Measurements from ENCODE around the gene MAGI1.

MAGI1 gene

DNA sequence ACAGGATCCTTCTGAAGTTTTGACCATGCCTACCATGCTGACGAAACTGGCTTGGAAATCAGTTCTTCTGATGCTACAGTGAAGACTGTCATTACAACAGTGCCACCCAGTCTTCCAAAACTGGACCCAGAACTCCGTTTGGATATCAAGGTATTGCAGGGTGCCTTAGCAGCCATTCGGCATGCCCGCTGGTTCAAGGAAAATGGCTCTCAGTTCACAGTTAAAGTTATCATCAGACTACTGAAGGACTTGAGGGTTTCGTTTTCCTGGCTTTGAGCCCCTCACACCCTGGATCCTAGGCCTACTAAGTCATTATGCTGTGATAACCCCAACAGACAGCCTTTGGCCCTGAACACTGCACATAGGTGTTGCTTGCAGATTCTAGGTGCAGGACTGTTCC lies 351.0 kb downstream of the MAGI1 start:
- no peak for DNase-seq

DNA sequence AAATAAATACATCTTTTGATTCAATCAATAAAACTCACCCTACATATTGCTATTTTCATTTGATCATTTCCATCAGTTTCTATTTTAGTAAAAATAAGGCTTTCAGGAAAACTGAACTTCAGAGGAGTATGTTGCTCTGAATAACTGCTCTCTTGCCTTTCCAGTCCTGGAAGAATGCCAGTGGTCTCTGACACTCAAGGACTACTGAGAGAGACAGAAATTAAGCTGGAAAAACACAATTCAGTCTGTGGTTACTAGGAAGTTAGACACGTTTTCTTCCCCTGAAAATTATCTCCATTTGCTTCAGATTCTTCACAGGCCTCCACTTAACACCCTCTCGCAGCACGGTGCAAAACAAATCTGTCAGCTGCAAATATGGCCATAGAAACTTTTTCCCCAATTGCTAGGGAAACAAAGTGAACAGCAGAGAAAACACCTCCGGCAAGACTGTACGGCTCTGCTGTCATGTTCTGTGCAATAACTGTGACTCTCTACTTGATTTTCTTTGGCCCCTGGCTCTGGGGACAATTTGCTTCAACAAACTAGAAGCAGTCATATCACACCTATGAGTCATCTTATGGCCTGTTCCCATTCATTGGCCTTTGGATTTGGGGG lies 353.0 kb downstream of the MAGI1 start:
- DNase-seq, result no peak

DNA sequence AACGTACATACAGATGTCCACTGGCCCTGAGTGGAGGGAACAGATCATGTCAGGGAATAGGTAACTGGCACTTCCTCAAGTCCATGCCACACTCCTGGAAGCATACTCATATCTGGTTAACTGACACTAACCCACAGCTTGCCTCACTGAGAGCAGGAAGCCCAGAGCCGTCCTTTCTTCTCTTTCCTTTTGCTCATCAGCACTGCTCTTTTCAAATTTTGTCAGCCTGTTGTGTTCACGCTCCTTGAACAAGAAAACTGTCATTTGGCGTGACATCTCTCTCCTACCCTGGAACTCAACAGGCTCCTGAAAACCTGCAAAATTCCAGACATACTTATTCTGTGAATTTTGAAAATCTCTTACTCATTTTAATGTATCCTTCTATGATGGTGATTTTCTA lies 360.2 kb downstream of the MAGI1 start:
- no peak for DNase-seq

DNA sequence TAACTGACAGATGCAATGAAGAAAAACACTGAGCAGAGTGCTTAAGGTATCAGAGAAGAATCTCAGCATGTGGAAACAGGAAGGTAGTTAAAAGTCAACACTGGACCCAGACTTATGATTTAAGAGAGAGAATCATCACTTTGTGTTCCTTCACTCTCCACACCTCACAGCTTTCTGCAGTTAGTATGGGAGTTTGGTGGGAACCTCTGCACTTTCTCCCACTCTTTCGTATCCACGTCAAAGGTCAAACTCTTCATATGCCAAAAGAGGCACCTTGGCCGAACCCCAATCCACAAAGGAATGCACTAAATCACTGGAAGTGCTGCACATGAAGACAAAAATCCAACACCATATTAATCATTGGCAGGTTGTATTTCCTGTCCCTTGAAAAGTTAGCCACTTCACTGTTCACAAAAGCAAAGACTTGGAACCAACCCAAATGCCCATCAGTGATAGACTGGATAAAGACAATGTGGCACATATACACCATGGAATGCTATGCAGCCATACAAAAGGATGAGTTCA lies 361.2 kb downstream of the MAGI1 start:
- DNase-seq, result no peak

DNA sequence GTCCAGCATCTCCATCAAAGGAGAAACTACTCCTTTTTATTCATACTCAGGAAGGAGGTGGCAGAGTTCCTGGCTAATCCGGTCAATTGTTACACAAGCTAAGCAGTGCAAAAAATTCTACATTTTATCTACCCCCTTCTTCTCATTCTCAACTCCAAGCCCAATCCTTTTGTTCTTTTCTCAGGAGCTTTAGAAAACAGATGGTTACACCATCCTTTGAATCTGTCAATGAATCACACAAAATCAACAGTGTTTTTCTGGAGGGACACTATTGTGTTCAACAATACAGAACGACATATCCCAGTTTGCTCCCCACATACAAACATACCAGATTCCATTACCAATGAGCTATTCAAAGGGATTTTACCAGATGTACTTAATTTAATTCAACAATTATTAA lies 362.1 kb downstream of the MAGI1 start:
- DNase-seq, result no peak

DNA sequence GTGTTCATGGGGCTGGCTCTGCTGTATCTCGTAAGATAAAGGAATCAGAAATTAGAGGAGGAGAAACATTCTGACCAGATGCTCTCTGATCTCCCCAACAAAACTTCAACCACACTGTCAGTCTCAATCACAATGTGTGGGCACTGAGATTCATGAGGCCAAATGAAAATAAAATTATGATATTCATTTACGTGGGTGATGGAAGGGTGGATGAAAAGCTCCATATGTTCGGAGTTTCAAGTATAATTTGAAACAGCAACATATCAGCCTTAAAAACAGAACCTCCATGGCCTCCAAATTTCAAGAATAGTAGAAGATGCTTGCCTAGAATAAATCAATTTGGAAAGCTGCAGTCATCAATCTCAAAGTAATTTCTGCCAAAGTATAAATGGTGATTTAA lies 363.7 kb downstream of the MAGI1 start:
- DNase-seq, result no peak

DNA sequence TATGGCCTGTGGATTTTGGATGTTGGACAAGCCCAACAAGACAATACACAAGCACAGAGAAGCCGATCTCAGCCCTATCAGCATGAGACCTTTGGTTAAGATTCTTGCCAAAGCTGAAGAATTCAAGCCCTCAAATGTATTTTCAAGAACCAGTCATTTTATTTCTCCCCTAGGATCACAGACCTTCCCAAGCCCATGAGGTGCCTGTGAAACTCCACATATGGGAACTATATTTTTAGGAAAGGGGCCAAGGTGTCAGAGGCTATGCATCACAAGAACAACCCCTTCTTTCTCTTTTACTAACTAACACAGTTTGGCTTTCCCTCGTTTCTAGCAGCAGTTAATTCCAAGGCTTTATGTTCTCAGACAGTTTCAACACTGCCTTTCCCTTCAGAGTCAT lies 364.5 kb downstream of the MAGI1 start:
- no peak for DNase-seq

DNA sequence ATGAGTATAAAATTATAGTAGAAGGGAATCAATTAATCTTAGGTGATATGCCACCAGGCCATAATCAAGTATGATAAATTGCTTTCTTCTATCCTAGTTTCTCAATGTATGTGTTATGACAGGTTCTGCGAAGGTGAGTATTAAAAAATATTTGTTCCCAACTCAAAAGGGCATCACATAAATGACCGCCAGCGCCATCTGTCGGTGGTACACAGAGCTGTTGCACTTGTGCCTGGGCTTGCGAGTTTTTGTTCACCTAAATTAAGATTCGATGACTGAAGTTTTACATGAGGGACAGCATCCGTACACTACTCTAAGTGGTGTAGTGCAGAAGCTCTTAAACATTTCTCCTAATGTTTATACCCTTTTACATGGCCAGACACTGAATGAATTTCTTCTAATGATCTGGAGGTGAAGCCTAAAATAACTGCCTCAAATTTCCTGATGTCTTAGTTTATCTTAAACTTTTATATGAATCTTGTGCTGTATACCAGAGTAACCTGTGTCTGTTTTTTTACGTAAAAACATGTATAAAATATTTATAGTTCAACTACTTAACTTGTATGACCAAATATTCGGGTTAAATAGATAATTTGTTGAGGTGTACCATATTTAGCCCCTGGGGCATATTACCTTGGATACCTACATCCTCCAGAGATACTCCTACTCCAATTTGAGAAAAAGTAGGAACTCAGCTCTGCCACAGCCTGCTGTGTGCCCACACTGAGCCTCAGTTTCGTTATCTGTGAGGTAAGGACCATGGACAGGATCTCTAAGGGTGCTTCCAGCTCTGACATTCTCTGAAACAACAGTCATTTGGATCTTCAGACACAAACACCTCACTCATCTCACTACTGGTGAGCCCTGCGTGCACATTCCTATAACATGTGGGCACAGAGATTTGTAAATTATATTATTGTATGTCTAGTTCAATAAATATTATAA lies 365.6 kb downstream of the MAGI1 start:
- DNase-seq, result peak; percentile 5

DNA sequence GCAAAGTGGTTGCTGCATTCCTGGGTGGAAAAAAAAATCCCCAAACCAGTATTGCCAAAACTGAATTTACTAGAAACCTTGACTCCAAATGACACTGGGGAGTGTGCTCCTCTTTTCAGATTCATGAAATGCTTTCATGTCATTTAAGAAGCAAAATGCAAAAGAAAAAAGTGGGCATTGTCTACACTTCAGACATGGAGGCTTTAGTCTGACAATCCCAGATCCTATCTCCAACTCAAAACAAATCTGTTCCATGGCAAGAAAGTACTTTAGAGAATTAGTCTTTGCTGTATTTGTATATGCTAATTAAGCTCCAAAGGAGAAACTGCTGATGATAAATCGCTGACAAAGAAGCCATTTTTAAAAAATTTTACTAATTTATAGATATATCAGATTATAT lies 366.7 kb downstream of the MAGI1 start:
- no peak for DNase-seq

DNA sequence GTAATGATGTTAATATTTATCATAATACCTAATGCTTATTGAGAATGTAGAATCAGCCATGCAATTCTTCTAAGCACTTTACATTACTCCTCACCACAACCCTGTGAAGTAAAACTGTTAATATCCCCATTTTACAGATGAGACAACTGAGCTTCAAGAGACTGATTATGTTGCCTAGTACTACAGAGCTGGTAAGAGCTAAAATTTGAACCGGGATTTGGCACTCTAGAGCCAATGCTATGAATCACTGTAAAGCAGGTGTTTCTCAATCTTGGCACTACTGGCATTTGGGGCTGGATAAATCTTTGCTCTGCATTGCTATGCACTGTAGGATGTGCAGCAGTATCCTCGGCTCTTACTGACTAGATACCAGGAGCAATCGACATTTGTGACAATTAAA lies 367.7 kb downstream of the MAGI1 start:
- no peak for DNase-seq

DNA sequence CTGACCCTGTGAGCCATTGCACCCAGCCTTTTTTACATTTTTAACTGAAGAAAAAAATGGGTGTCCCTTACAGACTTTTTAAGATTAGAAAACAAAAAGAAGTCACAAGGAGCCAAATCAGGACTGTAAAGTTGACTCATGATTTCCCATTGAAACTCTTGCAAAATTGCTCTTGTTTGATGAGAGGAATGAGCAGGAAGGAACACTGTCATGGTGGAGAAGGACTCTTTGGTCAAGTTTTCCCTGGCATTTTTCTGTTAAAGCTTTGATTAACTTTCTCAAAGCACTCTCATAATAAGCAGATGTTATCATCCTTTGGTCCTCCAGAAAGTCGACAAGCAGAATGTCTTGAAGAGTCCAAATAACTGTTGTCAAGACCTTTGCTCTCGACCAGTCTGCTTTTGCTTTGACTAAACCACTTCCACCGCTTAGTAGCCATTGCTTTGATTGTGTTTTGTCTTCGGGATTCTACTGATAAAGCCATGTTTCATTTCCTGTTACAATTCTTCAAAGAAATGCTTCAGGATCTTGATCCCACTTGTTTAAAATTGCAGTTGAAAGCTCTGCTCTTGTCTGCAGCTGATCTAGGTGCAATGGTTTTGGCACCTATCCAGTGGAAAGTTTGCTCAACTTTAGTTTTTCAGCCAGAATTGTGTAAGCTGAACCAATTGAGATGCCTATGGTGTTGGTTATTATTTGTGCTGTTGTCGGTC lies 369.4 kb downstream of the MAGI1 start:
- DNase-seq, result no peak

DNA sequence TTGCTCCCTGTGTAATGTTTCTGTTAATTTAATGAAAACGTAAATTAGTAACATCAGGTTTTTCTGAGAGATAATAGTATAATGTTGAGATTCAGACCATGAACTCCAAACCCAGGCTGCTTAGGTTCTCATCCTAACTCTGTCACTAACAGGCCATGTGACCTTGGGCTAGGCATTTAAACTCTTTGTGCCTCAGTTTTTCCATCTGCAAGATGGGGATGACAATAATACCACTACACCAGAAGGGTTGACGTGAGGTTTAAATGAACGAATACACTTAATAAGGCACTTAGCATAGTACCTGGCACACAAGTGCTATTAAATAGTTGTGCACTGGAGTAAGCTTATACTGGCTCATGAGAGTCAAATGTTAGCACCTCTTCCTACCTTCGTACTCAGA lies 370.8 kb downstream of the MAGI1 start:
- DNase-seq, result no peak

DNA sequence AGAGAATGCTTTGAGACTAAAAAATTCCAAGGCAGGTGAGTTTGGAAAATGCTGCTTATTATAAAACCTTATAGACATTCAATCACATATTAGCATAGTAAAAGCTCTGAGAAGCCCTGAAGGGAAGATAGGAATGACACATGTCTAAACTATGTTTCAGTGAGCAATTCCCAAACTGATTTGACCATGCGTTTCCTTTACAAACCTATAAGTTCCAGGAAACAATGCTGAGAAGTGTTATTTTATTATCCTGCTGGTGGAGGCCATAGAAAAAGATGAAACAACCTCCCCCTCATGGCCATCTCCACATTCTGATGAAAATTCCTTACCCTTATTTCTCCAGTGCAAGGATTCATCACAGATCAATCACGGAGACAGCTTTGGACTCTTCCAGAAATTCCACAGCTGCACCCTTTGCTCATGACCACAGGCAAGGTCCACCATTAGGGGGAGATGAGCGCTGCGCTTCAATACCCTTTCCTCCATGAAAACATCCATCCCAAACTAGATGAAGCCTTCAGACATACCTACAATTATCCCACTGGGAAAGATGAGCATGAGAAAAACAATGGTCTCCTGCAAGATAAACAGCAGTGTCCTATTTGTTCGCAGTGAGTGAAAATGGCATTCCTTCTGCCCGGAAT lies 372.1 kb downstream of the MAGI1 start:
- no peak for DNase-seq

DNA sequence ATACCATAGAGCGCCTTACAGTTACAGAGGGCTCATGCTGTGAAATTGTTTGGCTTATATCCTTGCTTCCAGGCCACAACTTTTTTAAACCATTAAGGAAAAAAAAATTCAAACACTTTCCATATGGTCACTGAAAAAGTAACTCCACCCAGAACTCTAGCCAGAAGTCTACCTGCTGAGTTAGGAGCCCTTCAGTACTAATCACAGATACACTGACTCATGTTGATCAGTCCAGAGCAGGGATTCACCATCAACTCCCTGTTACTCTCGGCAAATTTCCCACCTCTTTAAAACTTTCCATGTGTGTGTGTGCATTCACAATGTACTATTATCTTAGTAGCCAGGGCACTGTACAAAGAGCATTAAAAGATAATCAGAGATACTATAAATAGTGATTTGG lies 372.8 kb downstream of the MAGI1 start:
- DNase-seq, result no peak

DNA sequence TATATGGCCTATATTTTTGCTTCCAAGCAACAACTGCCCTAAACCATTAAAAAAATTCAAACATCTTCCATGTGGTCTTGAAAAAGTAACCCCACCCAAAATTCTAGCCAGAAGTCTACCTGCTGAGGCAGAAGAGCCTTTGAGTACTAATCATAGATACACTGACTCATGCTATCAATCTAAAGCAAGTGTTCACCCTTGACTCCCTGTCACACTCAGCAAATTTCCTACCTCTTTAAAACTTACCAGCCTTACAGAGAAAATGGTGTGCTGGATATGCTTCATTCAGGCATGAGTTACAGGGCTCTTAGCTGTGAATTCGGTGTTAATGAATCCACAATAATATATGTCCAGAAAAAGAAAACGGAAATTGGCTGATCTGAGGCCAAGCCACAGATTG lies 373.8 kb downstream of the MAGI1 start:
- no peak for DNase-seq

DNA sequence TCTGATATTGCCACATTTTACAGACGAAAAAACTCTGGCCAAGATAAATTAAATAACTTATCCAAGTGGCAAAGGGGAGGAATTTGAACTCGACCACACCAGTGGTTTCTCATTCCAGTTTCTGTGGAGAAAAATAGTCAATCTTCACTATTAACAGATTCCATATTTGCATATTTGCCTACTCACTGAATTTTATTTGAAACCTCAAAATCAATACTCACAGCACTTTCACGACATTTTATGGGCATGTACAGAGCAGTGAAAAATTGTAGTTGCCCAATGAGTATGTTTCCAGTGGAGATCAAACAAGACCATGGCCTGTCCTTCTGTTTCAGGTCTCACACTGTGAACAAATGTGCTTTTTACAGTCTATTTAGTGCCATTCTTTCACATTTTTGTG lies 374.3 kb downstream of the MAGI1 start:
- DNase-seq, result no peak

DNA sequence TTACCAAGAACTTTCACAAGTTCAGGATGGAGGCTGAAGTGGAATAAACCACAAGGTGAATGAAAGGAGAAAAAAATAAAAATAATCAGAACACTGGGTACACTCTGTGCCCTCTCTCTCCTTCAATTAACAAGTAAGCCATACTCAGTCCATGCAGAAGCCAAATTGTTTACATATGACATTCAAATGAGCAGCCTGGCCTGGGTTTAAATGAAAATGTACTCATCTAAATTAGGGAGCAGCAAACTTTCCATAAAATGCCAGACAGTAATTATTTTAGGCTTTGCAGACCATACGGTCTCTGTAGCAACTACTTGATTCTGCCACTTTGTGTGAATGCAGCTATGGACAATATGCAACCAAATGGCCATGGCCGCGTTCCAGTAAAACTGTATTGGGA lies 376.6 kb downstream of the MAGI1 start:
- no peak for DNase-seq

DNA sequence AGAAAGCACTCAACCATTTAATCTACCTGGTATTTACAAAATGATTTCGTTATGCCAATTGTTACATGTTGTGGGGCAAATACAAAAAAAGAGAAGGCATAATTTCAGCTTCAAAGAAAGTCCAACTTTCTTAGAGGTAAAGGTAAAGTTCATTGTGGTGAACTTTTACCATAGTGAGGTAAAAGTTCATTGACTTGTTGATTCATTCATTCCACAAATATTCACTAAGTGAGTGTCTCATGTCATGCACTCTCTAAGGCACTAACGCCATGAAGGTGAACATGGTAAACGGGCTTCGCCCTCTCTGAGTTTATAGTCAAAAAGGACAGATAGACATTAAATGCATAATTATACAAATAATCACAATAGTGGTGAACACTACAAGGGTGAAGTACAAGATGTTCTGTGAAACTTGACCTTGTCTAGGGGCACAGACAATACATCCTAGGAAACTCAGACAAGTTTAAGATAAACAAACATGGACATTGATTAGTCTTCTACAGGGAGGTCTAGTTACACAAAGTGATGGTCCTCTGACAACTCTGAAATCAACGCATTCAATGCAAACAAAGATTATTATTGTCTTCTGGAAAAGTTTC lies 378.6 kb downstream of the MAGI1 start:
- DNase-seq, result no peak

DNA sequence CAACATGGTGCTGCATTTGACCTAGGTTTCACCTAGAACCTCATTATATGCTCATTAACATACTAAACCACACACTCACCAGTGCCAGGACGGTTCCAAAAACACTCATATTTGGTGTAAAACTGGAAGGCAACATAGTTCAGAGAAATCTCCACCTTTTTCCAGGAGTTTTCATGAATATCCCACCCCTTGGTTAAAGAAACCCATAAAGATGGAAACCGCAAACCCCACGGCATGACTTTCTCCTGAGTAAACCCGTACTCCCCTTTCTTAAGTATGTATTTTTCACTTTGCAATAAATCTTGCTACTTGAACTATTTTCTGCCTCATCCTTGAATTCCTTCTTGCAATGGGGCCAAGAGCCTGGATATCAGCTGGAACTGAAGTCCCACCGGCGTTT lies 379.3 kb downstream of the MAGI1 start:
- no peak for DNase-seq

DNA sequence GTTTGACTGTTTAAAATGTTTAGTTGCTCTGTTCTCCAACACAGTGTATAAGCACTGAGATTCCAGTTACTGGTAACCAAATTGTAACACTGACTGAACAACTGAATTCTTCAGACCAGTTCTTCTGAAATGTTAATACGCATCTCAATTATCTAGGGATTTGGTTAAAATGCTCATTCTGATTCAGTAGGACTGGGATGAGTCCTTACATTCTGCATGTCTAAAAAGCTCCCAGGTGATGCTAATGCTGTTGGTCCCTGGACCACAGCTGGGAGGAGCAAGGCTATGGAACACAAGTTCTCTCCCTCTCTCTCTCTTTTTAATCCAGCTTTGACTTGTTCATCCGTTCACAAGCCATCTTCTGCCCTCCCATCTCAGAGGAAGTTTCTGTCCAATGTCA lies 380.3 kb downstream of the MAGI1 start:
- DNase-seq, result no peak

DNA sequence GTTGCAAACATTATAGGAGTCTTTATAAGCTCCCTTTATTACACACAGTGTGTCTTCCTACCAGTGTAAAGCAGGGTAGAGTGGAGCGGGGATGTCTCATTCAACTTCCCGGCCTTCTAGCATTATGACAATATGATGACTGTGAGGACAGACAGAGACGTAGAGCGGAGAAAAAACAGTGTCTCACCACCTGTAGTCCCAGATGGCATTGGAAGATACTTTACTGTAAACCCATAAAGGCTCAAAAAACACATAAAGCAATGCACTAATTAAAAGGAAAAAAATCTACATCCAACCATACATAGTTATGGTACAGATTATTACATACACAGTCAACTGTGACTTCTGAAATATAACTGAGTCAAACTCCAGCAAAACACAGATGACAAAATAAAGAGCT lies 383.7 kb downstream of the MAGI1 start:
- no peak for DNase-seq

DNA sequence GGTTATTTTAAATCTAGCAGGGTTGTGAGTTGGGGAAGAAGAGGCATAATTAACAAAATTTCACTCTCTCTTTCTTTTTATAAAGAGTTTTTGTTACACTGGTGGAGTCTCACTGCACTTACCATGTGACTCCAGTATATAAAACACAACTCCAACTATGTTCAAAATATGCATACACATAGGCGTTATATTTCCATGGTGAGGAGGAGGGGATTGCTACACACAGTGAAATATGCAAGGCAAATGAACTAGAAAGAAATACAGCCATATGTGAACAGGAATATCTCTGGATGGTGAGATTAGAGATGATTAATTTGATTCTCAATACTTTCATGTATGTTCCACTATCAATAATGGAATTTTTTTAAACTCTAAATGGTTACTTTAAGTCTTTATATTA lies 385.0 kb downstream of the MAGI1 start:
- no peak for DNase-seq

DNA sequence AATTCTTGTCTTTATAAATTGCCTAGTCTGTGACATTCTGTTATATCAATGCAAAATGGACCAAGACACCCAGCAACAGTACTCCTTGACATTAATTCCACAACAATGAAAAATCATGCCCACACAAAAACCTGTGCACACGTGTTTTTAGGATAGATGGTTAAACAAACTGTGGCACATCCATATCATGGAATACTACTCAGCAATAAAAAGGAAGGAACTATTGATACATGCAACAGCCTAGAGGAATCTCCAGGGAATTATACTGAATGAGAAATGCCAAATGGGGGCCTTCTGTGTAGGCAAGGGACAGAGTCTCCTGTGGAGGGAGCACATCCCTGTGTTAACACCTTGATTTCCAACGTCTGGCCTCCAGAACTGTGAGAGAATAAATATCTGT lies 388.5 kb downstream of the MAGI1 start:
- no peak for DNase-seq

All from CD4-positive, alpha-beta T cell treated with Interleukin-12 subunit alpha and Interleukin-12 subunit beta, for 1 hour (primary cell).